HepG2 (cell line): ENCODE measurements around the gene SMIM29. TPM values are rescaled to one million over a fixed set of nuclear protein-coding genes. Genes with fewer than 3 reads are reported as not detected.

Experiments used
- ATAC-seq: fragments of 200-7000 bp; cut with Tn5 transposase; 3 replicates; pipeline ENCODE4 v1.9.1; 2020; ENCODE audit warnings: mild to moderate bottlenecking, moderate library complexity
- BruUV-seq: library from RNA; stranded (reverse); fragments of 400-500 nt; replicated peaks from 2 replicates; lab custom pipeline; 2021; lab: Mats Ljungman, UMichigan
- CTCF ChIA-PET: fragments of 300-600 bp; formaldehyde crosslinking; extraction: SDS; loops from one replicate; lab custom pipeline; 2021; ENCODE audit warnings: low total read pairs, inconsistent platforms, low intra/inter-chr PET ratio; lab: Yijun Ruan, JAX
- POLR2A ChIA-PET: fragments of 350-600 bp; sonication (Branson Sonifier 250); formaldehyde crosslinking; loops from one replicate; lab custom pipeline; 2020; ENCODE audit warnings: antibody characterized with exemption, inconsistent platforms; lab: Yijun Ruan, JAX
- DNase-seq: peaks from one replicate; pipeline ENCODE4 v3.0.0-alpha.2; 2015; ENCODE audit warnings: low spot score
- FAIRE-seq: peaks from 3 replicates; lab custom pipeline; 2011; peaks lifted over from hg19 to GRCh38; lab: Jason Lieb, UNC
- H2AFZ ChIP-seq: one replicate; pipeline ENCODE4 v1.6.1; 2011; ENCODE audit warnings: low read length, inconsistent platforms
- H3K27ac ChIP-seq: fragments of 300-600 bp; 3 replicates; pipeline ENCODE4 v1.8.0; 2011; ENCODE audit warnings: mixed run types, mild to moderate bottlenecking, mixed read lengths, low read length, inconsistent platforms; ENCODE audit not compliant: insufficient read depth; ENCODE audit errors: extremely low read length
- H3K27me3 ChIP-seq, 2 experiments: fragments of 200-600 bp in 1 of 2; 2 replicates in 1 of 2; 3 replicates in 1 of 2; pipeline versions ENCODE4 v1.6.0 to v1.8.0; 2011; ENCODE audit warnings: low read length in 2 of 2, mild to moderate bottlenecking in 2 of 2, moderate library complexity in 2 of 2, inconsistent platforms in 1 of 2; ENCODE audit not compliant: insufficient read depth in 2 of 2, control insufficient read depth in 1 of 2
- H3K36me3 ChIP-seq, 2 experiments: fragments of 200-600 bp in 1 of 2; replicated peaks in 1 of 2; 2 replicates in 1 of 2; 3 replicates in 1 of 2; pipeline versions ENCODE4 v1.5.1 to v1.8.0; 2011; ENCODE audit warnings: low read length in 2 of 2, inconsistent platforms in 1 of 2; ENCODE audit not compliant: insufficient read depth in 2 of 2, control insufficient read depth in 1 of 2
- H3K4me1 ChIP-seq: 2 replicates; pipeline ENCODE4 v1.5.1; 2012; ENCODE audit warnings: low read length, inconsistent platforms; ENCODE audit not compliant: insufficient read depth
- H3K4me2 ChIP-seq: 2 replicates; pipeline ENCODE4 v1.6.0; 2011; ENCODE audit warnings: low read depth, low read length, inconsistent platforms
- H3K4me3 ChIP-seq, 3 experiments: fragments of 200-600 bp in 1 of 3; sonication (generic), shearing (Covaris generic) in 1 of 3; replicated peaks in 1 of 3; 2 replicates each; pipeline ENCODE4 v1.5.1; 2011 to 2016; ENCODE audit warnings: low read length in 3 of 3, inconsistent platforms in 2 of 3, low read depth in 2 of 3, mild to moderate bottlenecking in 2 of 3, control low read depth in 1 of 3, mixed read lengths in 1 of 3; ENCODE audit not compliant: insufficient read depth in 1 of 3
- H3K79me2 ChIP-seq: one replicate; pipeline ENCODE4 v1.6.1; 2011; ENCODE audit warnings: low read length, inconsistent platforms; ENCODE audit not compliant: insufficient read depth
- H3K9ac ChIP-seq: 2 replicates; pipeline ENCODE4 v1.6.0; 2011; ENCODE audit warnings: mild to moderate bottlenecking, low read depth, low read length, inconsistent platforms; ENCODE audit not compliant: insufficient read depth
- H3K9me3 ChIP-seq: 2 replicates; pipeline ENCODE4 v1.5.1; 2012; ENCODE audit warnings: mild to moderate bottlenecking, low read length
- H4K20me1 ChIP-seq: 2 replicates; pipeline ENCODE4 v1.6.0; 2011; ENCODE audit warnings: inconsistent platforms, mild to moderate bottlenecking, low read length, moderate library complexity; ENCODE audit not compliant: insufficient read depth
- ADNP ChIP-seq: sonication (generic); formaldehyde crosslinking; IDR thresholded peaks from 2 replicates; pipeline ENCODE4 v1.4.0; 2020; ENCODE audit warnings: missing genetic modification reagents
- CREB1 ChIP-seq, 2 experiments: fragments of 450-650 bp in 1 of 2; IDR thresholded peaks; 2 replicates each; pipeline ENCODE4 v1.6.1; 2016 to 2017; ENCODE audit warnings: control low read depth in 1 of 2, mild to moderate bottlenecking in 1 of 2, missing compliant biosample characterization in 1 of 2, missing genetic modification characterization in 1 of 2
- ETV5 ChIP-seq: IDR thresholded peaks from 2 replicates; pipeline ENCODE4 v1.6.1; 2018; ENCODE audit warnings: missing biosample characterization, missing genetic modification reagents, inconsistent platforms, borderline replicate concordance
- GATAD2A ChIP-seq: IDR thresholded peaks from 2 replicates; pipeline ENCODE4 v1.6.1; 2016
- HIVEP1 ChIP-seq: sonication (generic); formaldehyde crosslinking; IDR thresholded peaks from 2 replicates; pipeline ENCODE4 v1.4.0; 2020; ENCODE audit warnings: mild to moderate bottlenecking, missing genetic modification reagents
- HNF4G ChIP-seq, 2 experiments: sonication (generic) in 1 of 2; formaldehyde crosslinking in 1 of 2; IDR thresholded peaks; 2 replicates each; pipeline versions ENCODE4 v1.4.0 to v1.6.1; 2011 to 2020; ENCODE audit warnings: borderline replicate concordance in 2 of 2, low read depth in 2 of 2, mild to moderate bottlenecking in 2 of 2, low read length in 1 of 2, missing genetic modification reagents in 1 of 2, moderate library complexity in 1 of 2
- JDP2 ChIP-seq: sonication (generic); formaldehyde crosslinking; IDR thresholded peaks from 2 replicates; pipeline ENCODE4 v1.8.1; 2022; ENCODE audit warnings: missing genetic modification reagents, borderline replicate concordance
- KLF6 ChIP-seq: IDR thresholded peaks from 2 replicates; pipeline ENCODE4 v1.8.0; 2016; ENCODE audit warnings: missing biosample characterization, missing genetic modification reagents
- MTF2 ChIP-seq: sonication (generic); formaldehyde crosslinking; IDR thresholded peaks from 2 replicates; pipeline ENCODE4 v1.5.0; 2020; ENCODE audit warnings: missing genetic modification reagents, borderline replicate concordance
- NFE2 ChIP-seq: sonication (generic); formaldehyde crosslinking; IDR thresholded peaks from 2 replicates; pipeline ENCODE4 v1.4.0; 2020; ENCODE audit warnings: missing genetic modification reagents
- RARA ChIP-seq: IDR thresholded peaks from 2 replicates; pipeline ENCODE4 v1.6.1; 2016; ENCODE audit warnings: missing genetic modification reagents, missing compliant biosample characterization
- ZC3H4 ChIP-seq: sonication (generic); formaldehyde crosslinking; IDR thresholded peaks from 2 replicates; pipeline ENCODE4 v1.4.0; 2020; ENCODE audit warnings: missing genetic modification reagents, borderline replicate concordance
- ZMYM4 ChIP-seq: sonication (generic); formaldehyde crosslinking; IDR thresholded peaks from 2 replicates; pipeline ENCODE4 v1.8.1; 2023; ENCODE audit warnings: mild to moderate bottlenecking, missing genetic modification reagents
- ZNF644 ChIP-seq: IDR thresholded peaks from 2 replicates; pipeline ENCODE4 v1.6.1; 2016; ENCODE audit warnings: low read depth
- ZNF879 ChIP-seq: sonication (generic); formaldehyde crosslinking; IDR thresholded peaks from 2 replicates; pipeline ENCODE4 v1.8.1; 2023; ENCODE audit warnings: missing genetic modification reagents
- ZNF891 ChIP-seq: sonication (generic); formaldehyde crosslinking; IDR thresholded peaks from 2 replicates; pipeline ENCODE4 v1.5.0; 2020; ENCODE audit warnings: mild to moderate bottlenecking, missing genetic modification reagents
- WGBS: methylation state at CpG from one replicate; pipeline ENCODE4 v1.1.6; 2017; ENCODE audit warnings: low lambda C conversion rate; 5-methylcytosine and 5-hydroxymethylcytosine counted together
- in situ Hi-C: cut with HindIII; loops from 2 replicates; pipeline ENCODE4 v1.10.0; 2017; ENCODE audit warnings: low pct_unique_long_range_greater_than_20kb; ENCODE audit not compliant: extremely low pct_ligation_motif_present
- intact Hi-C: fragments of 100-400 bp; cut with micrococcal nuclease; formaldehyde crosslinking; loops from one replicate; pipeline ENCODE4 v1.10.0; 2022; ENCODE audit not compliant: unreplicated experiment
- polyA plus RNA-seq, 8 experiments: library from polyadenylated mRNA; depleted of rRNA in 3 of 8; stranded (reverse) in 7 of 8; unstranded in 1 of 8; fragments of >200 nt; fragmentation: Illumina TruSeq in 4 of 8; extraction: Trizol in 4 of 8; gene quantifications; 2 replicates each; pipeline versions ENCODE4 v1.2.1 to v1.2.3, GENCODE V29; 2011 to 2016; ENCODE audit warnings: low read depth in 4 of 8, missing spikeins in 1 of 8, mixed read lengths in 1 of 8; ENCODE audit not compliant: insufficient read depth in 1 of 8
- total RNA-seq, 5 experiments: library from RNA; depleted of rRNA; stranded (reverse); fragments of >200 nt; fragmentation: Illumina TruSeq; extraction: Trizol; gene quantifications; 2 replicates each; pipeline ENCODE4 v1.2.3, GENCODE V29; 2016; ENCODE audit warnings: low read depth in 1 of 5
- TF ChIP-seq, protein P1 (sequence below): IDR thresholded peaks from 2 replicates; pipeline ENCODE4 v1.6.1; 2016; ENCODE audit warnings: control low read depth

The SMIM29 gene
- total and polyA plus RNA-seq, 2 of the 13 experiments (the other 11 are each of a cell fraction or from before 2014, with no cell fraction given): 8.8 to 15.3 TPM

DNA sequence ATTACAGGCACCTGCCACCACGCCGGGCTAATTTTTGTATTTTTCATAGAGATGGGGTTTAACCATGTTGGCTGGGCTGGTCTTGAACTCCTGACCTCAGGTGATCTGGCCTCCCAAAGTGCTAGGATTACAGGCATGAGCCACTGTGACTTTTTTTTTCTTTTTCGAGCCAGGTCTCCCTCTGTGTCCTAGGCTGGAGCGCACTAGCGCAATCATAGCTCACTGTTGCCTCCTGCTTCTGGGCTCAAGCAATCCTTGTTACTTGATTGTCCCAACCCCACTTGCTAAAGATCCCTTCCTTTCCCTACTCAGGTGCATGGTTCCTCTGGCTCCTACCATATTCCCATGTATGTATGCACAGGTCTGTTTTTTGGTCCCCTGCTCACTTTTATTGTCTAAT is 27.4 kb upstream of the SMIM29 start (continued):
- no peak for TF ChIP-seq ZC3H4 (CRISPR knock-in tag)

DNA sequence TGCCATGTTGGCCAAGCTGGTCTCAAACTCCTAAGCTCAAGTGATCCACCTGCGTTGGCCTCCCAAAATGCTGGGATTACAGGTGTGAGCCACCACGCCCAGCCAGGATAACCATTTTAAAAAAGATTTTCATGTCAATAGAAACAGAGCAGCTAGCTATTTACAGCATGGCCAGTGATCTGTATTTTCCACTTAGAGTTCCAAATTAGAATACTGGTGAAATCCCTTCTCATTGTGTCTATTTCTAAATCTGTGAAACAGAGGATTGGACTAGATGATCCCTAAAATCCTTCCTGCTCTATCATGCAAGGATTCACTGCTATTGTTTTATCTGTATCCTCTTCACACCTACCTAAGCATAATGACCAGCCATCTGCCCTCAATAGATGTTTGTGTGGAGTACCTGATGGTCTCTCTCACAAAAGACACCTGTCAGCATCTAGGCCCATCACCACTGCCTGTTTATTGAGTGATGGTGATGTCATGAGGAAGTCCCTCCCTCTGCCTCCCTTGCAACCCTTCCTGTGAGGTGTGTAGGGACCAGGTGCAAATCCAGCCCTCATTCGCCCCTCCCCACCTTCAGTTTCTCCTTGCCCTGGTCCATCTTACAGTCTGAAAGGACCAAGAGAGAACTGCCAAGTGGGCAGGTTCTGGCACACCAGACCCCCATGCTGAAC is 26.5 kb upstream of the SMIM29 start:
- Histone ChIP-seq H4K20me1 (no peaks in the 10 kb centered on the region), H3K79me2 (no peaks in the 10 kb centered on the region), H3K9ac (no peak overlapping the region), H3K36me3 (no peaks in the 10 kb centered on the region), H3K4me1 (peaks cover 52% of the 10 kb centered on the region), H3K27ac (no peak overlapping the region), H3K27me3 (no peaks in the 10 kb centered on the region), H3K4me2 (no peak overlapping the region), H3K9me3 (no peaks in the 10 kb centered on the region), H2AFZ (no peak overlapping the region), H3K4me3 (no peak overlapping the region)
- in situ Hi-C loops: no loop called here
- DNase-seq (no peak), FAIRE-seq (no peak), ATAC-seq (no peak)
- CTCF ChIA-PET: no interaction called here
- 98% methylated on average over 3 of the region's 3 CpGs for WGBS
- POLR2A ChIA-PET: no interaction called here
- TF ChIP-seq ZNF891 (CRISPR knock-in tag) (no peak), CREB1 (IDR thresholded peaks at IDR 0.05) (peak; percentile 20; the same call in 1 of the 2 replicates), CREB1 (CRISPR knock-in tag; IDR thresholded peaks at IDR 0.05) (no peak)
- intact Hi-C loops: no loop called here
- no TSS peak for BruUV-seq

DNA sequence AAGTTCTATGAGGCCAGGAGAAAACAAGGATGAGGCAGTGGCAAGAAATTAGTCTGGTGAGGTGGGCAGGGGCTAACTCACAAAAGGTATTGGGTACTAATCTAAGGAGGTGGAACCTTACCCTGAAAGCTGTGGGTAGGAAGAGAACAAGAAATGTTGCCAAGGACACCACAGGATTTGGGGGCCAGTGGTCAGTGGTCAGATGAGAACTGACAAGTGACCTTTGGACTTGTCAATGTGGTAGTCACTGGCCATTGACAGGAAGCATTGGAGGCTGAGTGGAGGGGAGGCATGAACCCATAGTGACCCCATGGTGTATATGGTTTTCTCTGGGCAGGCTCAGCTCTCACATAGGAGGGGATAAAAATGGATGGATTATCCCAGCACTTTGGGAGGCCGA is 25.3 kb upstream of the SMIM29 start:
- FAIRE-seq (no peak), DNase-seq (peak; percentile 36), ATAC-seq (no peak)
- ChIA-PET POLR2A (no interaction called here), CTCF (no interaction called here)
- Histone ChIP-seq H3K79me2 (no peaks in the 10 kb centered on the region), H2AFZ (no peak overlapping the region), H3K4me3 (no peak overlapping the region), H3K9me3 (no peaks in the 10 kb centered on the region), H3K4me1 (peaks cover 57% of the 10 kb centered on the region), H3K27ac (no peak overlapping the region), H3K9ac (no peak overlapping the region), H3K36me3 (no peaks in the 10 kb centered on the region), H3K27me3 (no peaks in the 10 kb centered on the region), H4K20me1 (no peaks in the 10 kb centered on the region), H3K4me2 (peak overlapping the region; percentile 49; the same call in 1 of the 2 replicates)
- 100% methylated on average over 1 of the region's 1 CpG for WGBS
- in situ Hi-C loops: no loop called here
- no TSS peak for BruUV-seq
- intact Hi-C loops: no loop called here
- TF ChIP-seq, protein P1, sequence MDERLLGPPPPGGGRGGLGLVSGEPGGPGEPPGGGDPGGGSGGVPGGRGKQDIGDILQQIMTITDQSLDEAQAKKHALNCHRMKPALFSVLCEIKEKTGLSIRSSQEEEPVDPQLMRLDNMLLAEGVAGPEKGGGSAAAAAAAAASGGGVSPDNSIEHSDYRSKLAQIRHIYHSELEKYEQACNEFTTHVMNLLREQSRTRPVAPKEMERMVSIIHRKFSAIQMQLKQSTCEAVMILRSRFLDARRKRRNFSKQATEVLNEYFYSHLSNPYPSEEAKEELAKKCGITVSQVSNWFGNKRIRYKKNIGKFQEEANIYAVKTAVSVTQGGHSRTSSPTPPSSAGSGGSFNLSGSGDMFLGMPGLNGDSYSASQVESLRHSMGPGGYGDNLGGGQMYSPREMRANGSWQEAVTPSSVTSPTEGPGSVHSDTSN (CRISPR knock-in tag): 0 out of 2 replicates have a peak, but pooled peaks have one; percentile 11
- TF ChIP-seq ETV5 (CRISPR knock-in tag): 0 out of 2 replicates have a peak, but pooled peaks have one; percentile 30
- no peak for TF ChIP-seq JDP2 (CRISPR knock-in tag)
- peak; percentile 41; the same call in 1 of the 2 replicates for TF ChIP-seq GATAD2A (CRISPR knock-in tag)
- TF ChIP-seq HIVEP1 (CRISPR knock-in tag): no peak
- peak; percentile 76 for TF ChIP-seq RARA (CRISPR knock-in tag)
- 0 out of 2 replicates have a peak, but pooled peaks have one; percentile 37 for TF ChIP-seq HNF4G (IDR thresholded peaks at IDR 0.05; ENCODE audit: borderline replicate concordance, low read depth, low read length)
- no peak for TF ChIP-seq HNF4G (CRISPR knock-in tag; IDR thresholded peaks at IDR 0.05; ENCODE audit: borderline replicate concordance, low read depth)
- no peak for TF ChIP-seq ZNF879 (CRISPR knock-in tag)
- peak; percentile 81 for TF ChIP-seq ZNF644 (CRISPR knock-in tag)
- TF ChIP-seq NFE2 (CRISPR knock-in tag): no peak
- no peak for TF ChIP-seq KLF6 (CRISPR knock-in tag)
- peak; percentile 50; the same call in 1 of the 2 replicates for TF ChIP-seq ZMYM4 (CRISPR knock-in tag)
- no peak for TF ChIP-seq MTF2 (CRISPR knock-in tag)
- 0 out of 2 replicates have a peak, but pooled peaks have one; percentile 40 for TF ChIP-seq ADNP
